ENCODE measurements around the gene TENT4B. TPM values are rescaled to one million over a fixed set of nuclear protein-coding genes. Genes with fewer than 3 reads are reported as not detected.

TENT4B gene
- total RNA-seq, 1 donor: 12.5 TPM

DNA sequence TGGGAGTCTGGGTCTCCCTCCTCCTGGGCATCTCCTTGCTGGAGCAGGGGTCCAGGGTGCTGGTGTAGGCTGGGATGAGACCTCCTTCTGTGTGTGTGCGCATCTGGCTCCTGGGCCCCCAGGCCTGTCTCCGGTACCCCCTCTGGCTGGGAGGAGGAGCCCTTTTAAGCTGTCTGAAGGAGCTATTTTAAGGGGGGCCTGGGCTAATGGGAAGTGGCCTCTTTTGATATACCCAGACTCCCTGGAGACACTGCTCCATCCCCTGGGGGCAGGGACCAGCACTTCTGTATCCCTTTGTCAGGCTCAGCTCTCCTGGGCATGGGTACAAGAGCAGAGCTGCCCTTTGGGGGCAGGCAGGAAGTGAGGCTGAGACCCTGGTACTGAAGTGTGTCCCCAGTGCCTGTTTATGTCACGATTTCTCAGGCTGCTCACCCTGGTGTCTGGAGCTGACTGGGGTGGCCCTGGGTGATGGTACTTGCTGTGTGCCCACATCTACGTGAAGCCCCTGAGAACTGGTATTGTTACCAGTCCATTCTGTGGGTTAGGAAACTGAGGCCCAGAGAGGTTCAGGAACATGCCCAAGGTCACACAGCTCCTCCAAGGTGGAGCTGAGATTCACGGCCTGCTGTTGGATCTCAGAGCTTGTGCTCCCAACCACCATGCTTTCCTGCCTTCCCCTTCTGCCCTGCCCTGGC lies 119.7 kb downstream of the TENT4B start:
- DNase-seq (ENCODE audit: low read depth): no peak
- no peak overlapping the region for H3K4me3 ChIP-seq (ENCODE audit: low read depth, low read length)
- TF ChIP-seq, protein P1, sequence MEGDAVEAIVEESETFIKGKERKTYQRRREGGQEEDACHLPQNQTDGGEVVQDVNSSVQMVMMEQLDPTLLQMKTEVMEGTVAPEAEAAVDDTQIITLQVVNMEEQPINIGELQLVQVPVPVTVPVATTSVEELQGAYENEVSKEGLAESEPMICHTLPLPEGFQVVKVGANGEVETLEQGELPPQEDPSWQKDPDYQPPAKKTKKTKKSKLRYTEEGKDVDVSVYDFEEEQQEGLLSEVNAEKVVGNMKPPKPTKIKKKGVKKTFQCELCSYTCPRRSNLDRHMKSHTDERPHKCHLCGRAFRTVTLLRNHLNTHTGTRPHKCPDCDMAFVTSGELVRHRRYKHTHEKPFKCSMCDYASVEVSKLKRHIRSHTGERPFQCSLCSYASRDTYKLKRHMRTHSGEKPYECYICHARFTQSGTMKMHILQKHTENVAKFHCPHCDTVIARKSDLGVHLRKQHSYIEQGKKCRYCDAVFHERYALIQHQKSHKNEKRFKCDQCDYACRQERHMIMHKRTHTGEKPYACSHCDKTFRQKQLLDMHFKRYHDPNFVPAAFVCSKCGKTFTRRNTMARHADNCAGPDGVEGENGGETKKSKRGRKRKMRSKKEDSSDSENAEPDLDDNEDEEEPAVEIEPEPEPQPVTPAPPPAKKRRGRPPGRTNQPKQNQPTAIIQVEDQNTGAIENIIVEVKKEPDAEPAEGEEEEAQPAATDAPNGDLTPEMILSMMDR (IDR thresholded peaks at IDR 0.05; ENCODE audit: insufficient read depth, low read depth, low read length): no peak

DNA sequence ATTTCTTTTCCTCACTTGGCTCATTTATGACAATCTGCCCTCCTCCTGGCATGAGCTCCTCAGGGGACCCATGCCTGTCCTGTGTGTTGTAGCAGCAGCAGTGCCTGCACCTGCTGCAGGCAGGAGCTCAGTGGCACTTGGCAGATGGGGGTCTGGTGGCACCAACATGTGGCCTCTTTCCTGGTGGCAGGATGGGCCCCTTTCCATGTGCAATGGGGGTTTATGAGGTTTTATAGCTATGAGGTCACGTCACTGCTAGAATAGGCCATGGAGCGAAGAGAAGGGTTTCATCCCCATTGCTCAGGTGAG lies 120.2 kb downstream of the TENT4B start:
- DNase-seq (ENCODE audit: low read depth): no peak
- TF ChIP-seq, protein P1 (IDR thresholded peaks at IDR 0.05; ENCODE audit: insufficient read depth, low read depth, low read length): no peak
- no peak overlapping the region for H3K4me3 ChIP-seq (ENCODE audit: low read depth, low read length)

DNA sequence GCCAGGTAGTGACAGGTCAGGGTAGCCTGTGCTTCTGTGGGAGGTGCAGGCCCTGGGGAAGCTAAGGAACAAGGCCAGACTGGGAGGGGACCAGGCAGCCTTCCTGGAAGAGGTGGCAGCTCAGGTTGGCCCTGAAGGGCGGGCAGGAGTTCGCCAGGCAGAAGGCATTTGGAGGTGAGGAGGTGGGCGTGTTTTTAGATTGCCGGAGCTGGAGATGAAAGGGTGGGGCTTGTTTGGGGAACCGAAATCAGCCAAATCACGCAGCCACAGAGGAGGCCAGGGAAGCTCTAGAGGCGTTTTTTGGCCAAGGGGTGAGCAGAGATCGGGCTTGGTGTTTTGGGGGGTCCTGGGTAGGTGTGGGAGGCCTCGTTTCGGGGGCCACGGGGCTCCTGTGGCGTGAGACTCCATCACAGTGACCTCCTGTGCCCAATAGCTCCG lies 120.8 kb downstream of the TENT4B start:
- DNase-seq (ENCODE audit: low read depth): no peak
- TF ChIP-seq, protein P1 (IDR thresholded peaks at IDR 0.05; ENCODE audit: insufficient read depth, low read depth, low read length): no peak
- no peak overlapping the region for H3K4me3 ChIP-seq (ENCODE audit: low read depth, low read length)

DNA sequence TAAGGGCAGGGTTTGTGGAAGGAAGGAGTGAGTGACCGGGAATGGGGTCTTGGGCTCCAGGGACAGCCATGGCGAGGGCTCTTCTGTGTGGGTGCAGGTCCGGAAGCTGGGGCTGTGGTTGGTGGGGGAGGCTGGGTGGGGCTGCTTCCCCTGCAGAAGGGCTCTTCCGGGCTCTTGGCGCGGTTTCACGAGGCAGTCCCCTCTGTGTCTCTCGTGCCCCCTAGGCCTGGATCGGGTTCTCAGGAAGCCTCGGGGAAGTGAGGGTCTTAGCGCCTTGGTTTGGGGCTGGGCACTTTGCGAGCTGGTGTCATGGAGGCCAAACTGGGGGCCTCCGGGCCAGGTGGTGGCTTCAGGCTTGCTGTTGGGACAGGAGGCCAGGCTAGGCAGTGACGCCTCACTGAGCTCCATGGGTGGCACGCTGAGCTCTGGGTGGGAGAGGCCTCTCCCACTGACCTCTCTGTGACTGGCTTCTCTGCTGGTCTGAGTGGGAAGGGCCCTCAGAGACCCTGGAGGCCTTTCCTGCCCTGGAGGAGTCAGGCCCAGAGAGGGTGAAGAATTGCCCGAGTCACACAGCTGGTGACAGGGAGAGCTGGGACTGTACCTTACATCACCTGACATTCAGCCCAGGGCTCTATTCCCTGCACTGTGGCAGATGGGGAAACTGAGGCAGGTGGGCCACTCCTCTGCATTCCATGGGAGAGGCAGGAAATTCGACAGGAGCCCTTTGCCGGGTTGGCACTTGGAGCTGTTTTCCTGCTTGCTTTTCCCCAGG lies 121.4 kb downstream of the TENT4B start:
- TF ChIP-seq, protein P1 (IDR thresholded peaks at IDR 0.05; ENCODE audit: insufficient read depth, low read depth, low read length): no peak
- DNase-seq (ENCODE audit: low read depth): no peak

DNA sequence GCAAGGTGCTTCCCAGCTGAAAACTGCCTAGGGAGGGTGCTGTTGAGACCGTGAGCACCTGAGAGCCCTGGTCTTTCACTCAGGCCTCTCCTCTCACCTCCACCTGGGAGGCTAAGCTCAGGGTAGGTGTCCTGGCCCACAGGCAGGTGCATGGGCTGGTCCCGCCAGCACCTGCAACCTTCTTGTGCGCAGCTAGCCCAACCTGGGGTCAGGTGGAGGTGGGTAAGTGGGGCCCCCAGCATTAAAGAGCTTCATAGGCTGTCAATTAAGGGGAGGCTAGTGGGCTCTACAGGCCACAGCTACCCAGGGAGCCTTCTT lies 122.0 kb downstream of the TENT4B start:
- DNase-seq (ENCODE audit: low read depth): no peak
- no peak overlapping the region for H3K4me3 ChIP-seq (ENCODE audit: low read depth, low read length)
- TF ChIP-seq, protein P1 (IDR thresholded peaks at IDR 0.05; ENCODE audit: insufficient read depth, low read depth, low read length): no peak

More for the DNA sequence above, 121.4 kb downstream of the TENT4B start:
- no peak overlapping the region for H3K4me3 ChIP-seq (ENCODE audit: low read depth, low read length)

DNA sequence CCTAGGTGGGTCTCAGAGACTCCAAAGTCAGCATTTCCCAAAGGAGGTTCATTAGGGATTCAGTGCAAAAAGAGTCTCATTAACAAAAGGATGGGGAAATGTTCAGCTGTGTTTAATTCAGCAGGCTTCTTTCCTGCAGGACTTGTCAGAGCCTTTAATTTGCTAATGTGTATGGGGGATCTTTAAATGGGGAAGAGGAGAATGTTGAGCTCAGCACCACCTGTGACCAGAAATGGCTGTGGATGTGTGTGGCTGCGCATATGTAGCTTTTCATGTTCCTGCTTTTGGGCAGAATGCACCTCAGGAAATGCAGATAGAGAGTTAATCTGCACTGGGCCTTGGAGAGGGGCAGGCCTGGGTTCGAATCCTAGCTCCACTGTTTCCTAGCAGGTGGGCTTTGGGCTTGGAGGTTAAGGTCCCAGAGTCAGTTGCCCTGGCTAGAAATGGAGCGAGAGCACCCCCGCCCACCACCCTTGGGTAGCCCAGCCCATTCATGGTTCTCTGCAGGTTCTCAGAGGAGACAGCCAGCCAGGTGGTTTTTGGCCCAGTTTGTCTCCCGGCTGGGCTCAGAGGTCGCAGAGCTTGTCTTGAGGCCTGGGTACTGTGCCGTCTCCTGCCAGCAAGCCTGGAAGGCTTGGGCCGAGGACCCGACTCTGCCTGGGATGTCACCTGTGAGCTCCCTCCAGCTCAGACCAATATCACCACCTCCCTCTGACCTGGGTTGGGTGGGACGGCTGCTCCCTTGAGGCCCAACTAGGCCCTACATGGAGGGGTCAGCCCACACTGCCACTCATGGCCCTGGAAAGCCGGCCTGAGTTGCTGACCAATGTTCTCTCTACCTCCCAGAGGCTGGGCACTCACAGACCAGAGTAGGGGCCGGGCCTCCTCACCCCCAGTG lies 122.6 kb downstream of the TENT4B start:
- H3K4me3 ChIP-seq (ENCODE audit: low read depth, low read length): no peak overlapping the region
- TF ChIP-seq, protein P1 (IDR thresholded peaks at IDR 0.05; ENCODE audit: insufficient read depth, low read depth, low read length): no peak
- no peak for DNase-seq (ENCODE audit: low read depth)

Measured in fibroblast of villous mesenchyme (primary cell).